ENCODE results near the gene LNPK.

DNA sequence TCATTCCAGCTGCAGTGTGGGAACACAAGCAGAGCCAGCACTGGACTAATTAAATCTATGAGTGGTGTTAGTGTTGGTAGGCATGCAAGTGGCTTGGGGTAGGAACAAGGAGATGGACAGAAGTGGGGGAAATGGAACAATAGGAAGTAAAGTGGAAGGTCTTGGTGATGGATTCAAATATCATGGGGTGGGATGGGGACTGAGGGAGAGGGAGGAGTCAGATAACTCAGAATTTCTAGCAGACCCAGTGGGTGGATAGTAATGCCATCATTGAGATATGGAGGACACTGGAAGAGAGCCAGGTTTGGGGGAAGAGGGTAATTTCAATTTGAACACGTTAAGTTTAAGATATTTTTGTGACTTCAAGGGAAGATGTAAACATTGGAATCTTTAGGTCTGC is 2.9 kb upstream of the LNPK start:
- TF ChIP-seq CTCF (IDR thresholded peaks at IDR 0.05; ENCODE audit: insufficient read depth, low read length, poor library complexity, severe bottlenecking) (no peak), EZH2phosphoT487 (conservative IDR thresholded peaks at IDR 0.05; ENCODE audit: low read length) (no peak)
